HG02759 (cell line): Measurements from ENCODE around the gene IMPDH2.

Experiments
- ATAC-seq: cut with Tn5 transposase; IDR thresholded peaks from one replicate; pipeline ENCODE4 v1.9.1; 2021; ENCODE audit warnings: mild to moderate bottlenecking, moderate library complexity; ENCODE audit not compliant: unreplicated experiment

IMPDH2 gene

GRCh38 chr3:48984663-48985062, 44.5 kb downstream of the IMPDH2 start:
- ATAC-seq = no peak

DNA sequence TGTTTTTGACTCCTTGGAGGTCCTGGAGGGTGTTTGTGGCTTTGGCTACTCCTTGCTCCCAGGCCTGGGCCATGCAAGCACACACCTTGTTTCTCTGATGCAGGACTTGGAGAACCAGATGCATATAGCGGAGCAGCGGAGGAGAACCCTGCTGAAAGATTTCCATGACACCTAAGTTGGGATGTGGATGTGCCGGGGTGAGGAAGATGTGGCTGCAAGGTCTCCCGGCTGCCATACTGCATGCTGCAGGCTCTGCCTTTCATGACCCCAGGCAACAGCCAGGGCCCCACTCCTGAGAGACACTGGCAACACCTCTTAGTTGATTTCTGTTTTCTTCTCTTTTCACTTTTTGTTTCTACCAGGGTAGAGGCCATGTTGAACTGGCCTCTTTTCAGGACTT, 46.1 kb downstream of the IMPDH2 start:
- no peak for ATAC-seq

DNA sequence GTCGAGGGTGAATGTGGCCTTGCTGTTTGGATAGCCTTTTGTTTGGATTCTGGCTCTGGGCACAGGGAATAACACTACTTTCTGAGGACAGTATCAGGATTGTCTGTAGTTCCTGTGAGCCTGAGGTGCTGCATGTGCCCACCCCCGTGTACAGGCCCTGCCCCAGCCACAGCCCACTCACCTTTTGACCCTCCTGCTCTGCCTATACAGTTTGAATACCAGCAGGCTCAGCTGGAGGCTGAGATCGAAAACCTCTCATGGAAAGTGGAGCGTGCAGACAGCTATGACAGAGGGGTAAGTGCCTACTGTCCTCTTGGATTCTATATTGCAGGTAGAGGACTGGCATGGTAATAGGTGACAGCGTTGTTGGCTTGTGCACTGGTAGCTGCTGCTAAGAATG, 46.5 kb downstream of the IMPDH2 start:
- ATAC-seq = no peak

GRCh38 chr3:48982016-48982415, 47.2 kb downstream of the IMPDH2 start:
- ATAC-seq = no peak

DNA sequence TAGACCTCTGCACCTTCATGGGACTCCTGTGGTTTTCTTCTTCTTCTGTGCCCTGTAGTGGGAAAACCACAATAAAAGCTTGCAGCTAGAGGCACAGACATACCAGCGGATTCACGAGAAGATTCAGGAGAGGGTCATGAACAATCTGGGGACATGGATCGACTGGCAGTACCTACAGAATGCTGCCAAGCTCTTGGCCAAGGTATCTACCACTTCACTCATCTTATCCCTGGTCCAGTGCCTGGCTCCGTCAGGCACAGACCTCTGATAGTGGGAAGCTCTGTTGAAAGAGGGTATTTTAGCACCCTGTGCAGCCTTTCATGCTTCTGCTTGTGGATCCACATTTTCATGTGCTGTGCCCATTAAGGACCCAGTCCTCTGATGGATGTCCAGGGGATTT, 48.9 kb downstream of the IMPDH2 start:
- no peak for ATAC-seq

DNA sequence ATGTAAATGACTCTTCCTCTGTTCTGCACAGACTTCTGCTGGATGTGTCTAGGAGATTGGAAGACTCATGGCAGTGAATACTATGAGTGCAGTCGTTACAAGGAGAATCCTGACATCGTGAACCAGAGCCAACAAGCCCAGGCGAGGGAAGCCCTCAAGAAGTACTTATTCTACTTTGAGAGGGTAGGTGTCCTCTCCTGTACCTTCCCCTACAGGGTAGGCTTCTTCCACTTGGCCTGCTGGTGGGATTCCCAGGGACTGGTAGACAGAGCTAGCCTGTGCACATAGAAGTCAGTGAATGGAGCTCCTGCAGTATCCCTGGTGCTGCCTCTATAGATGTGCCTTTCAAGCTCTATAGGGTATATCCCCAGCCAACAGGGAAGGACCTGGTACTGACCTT, 49.7 kb downstream of the IMPDH2 start:
- ATAC-seq = no peak
